HEK293T (cell line): Measurements from ENCODE around the gene IER5L.
"Not testable (repeated sequence)": the region's sequence is repeated elsewhere in the genome, so short reads cannot be mapped to it uniquely, and the experiment has no call there.

ENCODE experiments used
- ARNT ChIP-seq: fragments of 450-650 bp; IDR thresholded peaks from 2 replicates; pipeline ENCODE4 v1.6.1; 2017; ENCODE audit warnings: mild to moderate bottlenecking
- FOXA1 ChIP-seq: fragments of 450-650 bp; IDR thresholded peaks from 2 replicates; pipeline ENCODE4 v1.6.1; 2016; ENCODE audit warnings: mild to moderate bottlenecking
- FOXK2 ChIP-seq: fragments of 450-650 bp; IDR thresholded peaks from 2 replicates; pipeline ENCODE4 v1.6.1; 2016; ENCODE audit warnings: mild to moderate bottlenecking
- FOXM1 ChIP-seq: fragments of 450-650 bp; IDR thresholded peaks from 2 replicates; pipeline ENCODE4 v1.6.1; 2017; ENCODE audit warnings: mild to moderate bottlenecking, borderline replicate concordance
- PKNOX1 ChIP-seq: fragments of 450-650 bp; IDR thresholded peaks from 2 replicates; pipeline ENCODE4 v1.6.1; 2016
- SUZ12 ChIP-seq: fragments of 450-650 bp; IDR thresholded peaks from 2 replicates; pipeline ENCODE4 v1.6.1; 2016; ENCODE audit warnings: mild to moderate bottlenecking
- ZNF384 ChIP-seq: fragments of 450-650 bp; IDR thresholded peaks from 2 replicates; pipeline ENCODE4 v1.6.1; 2016

- not testable (repeated sequence) for TF ChIP-seq FOXM1, FOXK2, FOXA1, ARNT, ZNF384, SUZ12, PKNOX1
Observed at GRCh38 chr9:129197045-129197444, 19.0 kb upstream of the IER5L start.
